ENCODE results near the gene CDC5L. TPM values are rescaled to one million over a fixed set of nuclear protein-coding genes. Genes with fewer than 3 reads are reported as not detected.

The CDC5L gene
- polyA plus RNA-seq, 1 donor from 2014 or later: 16.0 TPM

DNA sequence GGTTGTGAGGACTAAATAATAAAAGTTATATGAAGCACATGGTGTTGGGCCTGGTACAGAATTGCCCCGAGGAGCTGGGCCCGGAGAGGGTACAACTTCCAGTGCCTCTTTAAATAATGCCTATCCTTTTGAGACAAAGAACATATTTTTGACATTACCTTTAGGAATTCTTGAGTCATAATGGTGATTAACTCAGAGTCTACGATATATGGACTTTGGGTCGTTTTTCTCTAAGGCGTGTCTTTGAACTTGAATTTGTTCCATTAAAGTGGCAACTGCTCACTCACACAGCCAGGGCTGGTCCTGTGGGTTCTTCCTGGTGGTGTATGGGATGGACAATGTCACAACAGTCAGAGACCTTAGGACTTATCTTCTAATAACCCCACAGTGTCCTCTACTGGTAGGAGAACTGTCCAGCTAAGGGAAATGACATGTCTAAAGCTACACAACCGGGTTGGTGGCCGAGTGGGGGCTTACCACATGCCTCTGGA is 106.5 kb downstream of the CDC5L start:
- H3K4me3 Mint-ChIP-seq: no peak overlapping the region
- H3K4me1 Mint-ChIP-seq: no peaks in the 10 kb centered on the region
- peaks cover 0 to 3% (median 0%) of the 10 kb centered on the region in 3 donors for H3K9me3 Mint-ChIP-seq
- peaks cover 3% of the 10 kb centered on the region for H3K36me3 Mint-ChIP-seq
- H3K27ac Mint-ChIP-seq: no peak overlapping the region
- H3K27me3 Mint-ChIP-seq: peaks cover 19% of the 10 kb centered on the region

DNA sequence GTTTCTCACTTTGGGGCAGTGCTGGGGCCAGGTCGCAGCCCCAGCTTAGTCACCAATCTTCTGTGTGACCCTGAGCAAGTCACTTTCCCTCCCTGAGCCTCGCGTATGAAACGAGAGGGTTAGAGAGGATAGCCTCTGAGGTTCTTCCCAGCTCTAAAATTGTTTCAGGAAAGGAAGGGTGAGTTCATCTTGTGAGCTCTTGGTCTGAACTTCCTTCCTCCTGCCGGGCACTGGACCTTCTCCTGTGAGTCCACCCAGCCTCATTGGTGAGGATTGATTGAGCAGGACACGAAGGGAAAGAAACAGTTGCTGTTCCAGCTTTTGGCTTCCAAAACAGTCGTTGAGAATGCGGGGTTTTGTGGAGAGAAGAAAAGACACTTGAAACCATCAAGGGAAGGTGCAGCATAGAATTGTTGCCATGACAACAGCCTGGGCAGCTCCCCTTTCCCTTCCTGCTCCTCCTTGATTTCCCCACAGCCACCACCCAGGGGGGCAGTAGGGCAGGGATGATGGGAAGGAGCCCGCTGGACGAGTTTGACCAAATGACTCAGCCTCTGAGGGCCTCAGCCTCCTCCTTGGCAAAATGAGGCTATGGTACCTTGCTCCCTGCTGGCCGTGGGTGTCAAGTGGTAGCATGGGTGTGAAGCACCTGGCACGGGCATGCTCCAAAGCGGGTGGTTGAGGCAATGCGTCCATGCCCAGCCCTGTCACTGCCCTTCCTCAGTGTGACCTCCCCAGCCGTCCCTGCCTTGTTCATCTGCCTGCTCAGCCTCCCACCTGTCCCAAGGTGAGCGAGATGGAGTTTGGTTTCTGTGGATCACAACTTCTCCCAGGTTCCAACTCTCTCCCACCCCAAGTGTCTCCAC is 107.8 kb downstream of the CDC5L start:
- Mint-ChIP-seq H3K27me3 (peaks cover 17% of the 10 kb centered on the region), H3K9me3 (peaks cover 0 to 3% (median 0%) of the 10 kb centered on the region in 3 donors), H3K36me3 (peaks cover 3% of the 10 kb centered on the region), H3K27ac (no peak overlapping the region), H3K4me3 (no peak overlapping the region), H3K4me1 (no peaks in the 10 kb centered on the region)

DNA sequence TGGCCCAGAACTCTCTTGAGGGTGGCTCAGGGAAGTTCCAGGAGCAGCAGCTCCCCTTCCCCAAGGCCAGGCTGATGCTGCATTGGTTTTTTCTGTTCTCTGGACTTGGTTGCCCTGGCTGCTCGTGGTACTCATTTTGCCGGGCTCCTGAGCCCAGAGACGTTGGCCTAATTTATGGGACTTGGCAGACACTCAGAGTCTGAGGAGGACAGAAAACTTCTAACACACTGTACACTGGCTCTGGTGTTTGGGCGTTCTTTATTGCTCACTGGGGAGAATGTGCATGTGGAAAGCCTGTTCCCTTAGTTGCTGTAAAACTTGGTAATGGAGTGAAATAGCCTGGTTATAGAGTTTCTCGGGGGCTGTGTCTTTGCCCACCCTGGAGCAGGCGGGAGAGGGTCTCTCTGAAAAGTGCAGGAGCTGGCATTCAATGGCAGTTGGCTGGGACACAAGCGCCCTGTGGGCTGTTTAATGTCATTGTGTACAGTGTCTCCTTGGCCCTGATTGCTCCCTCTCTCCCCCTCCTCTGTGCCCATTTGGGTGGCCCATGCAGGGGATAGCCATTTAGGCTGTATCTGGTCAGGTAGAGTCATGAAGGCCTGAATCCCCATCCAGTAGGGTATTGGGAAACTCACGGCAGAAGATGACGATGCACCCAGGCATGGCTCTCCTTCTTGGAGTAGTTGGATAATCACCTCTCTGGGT is 109.3 kb downstream of the CDC5L start:
- peaks cover 17% of the 10 kb centered on the region for H3K27me3 Mint-ChIP-seq
- H3K9me3 Mint-ChIP-seq: peaks cover 0 to 3% (median 0%) of the 10 kb centered on the region in 3 donors
- H3K27ac Mint-ChIP-seq: no peak overlapping the region
- no peaks in the 10 kb centered on the region for H3K4me1 Mint-ChIP-seq
- peaks cover 3% of the 10 kb centered on the region for H3K36me3 Mint-ChIP-seq
- H3K4me3 Mint-ChIP-seq: no peak overlapping the region

DNA sequence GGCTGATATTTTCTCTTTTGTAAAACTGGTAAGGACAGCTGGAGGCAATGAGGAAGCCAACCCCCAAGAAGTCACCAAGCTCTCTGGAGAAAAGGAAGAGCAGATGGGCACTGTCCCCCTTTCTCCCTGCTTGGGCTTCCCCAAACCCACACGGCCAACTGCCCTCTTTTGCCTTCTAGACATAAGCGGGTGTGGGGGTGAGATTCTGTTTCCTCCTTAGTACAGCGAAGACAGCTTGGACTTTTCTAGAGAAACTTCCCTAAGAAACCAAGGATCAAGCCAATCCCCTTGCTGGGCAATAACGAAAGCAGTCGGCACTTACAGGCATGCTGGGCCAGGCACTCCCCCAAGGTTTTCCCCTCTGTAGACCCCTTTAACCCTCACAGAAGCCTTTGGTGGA is 110.3 kb downstream of the CDC5L start:
- peaks cover 17% of the 10 kb centered on the region for H3K27me3 Mint-ChIP-seq
- H3K27ac Mint-ChIP-seq: no peak overlapping the region
- H3K4me1 Mint-ChIP-seq: no peaks in the 10 kb centered on the region
- peaks cover 0 to 3% (median 0%) of the 10 kb centered on the region in 3 donors for H3K9me3 Mint-ChIP-seq
- no peak overlapping the region for H3K4me3 Mint-ChIP-seq
- peaks cover 3% of the 10 kb centered on the region for H3K36me3 Mint-ChIP-seq

DNA sequence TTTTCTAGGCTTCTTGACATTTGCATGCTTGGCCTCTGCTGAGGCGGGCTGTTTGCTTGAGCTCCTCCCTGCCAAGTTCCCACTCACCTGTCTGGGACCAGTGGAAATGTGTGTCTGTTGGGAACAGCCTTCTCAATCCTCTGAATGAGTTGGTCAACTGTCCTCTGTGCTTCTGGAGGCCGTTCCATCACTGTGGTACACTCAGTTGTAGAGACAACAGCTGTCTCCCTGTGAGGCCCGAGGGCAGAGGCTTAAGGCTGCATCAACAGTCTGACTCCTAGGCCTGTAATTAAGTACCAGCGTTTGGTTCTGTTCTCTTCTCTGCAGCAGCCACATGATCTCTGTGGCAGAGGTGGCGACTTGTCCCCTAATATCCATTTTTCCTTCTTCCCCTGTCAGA is 110.9 kb downstream of the CDC5L start:
- no peak overlapping the region for H3K27ac Mint-ChIP-seq
- H3K36me3 Mint-ChIP-seq: peaks cover 2% of the 10 kb centered on the region
- no peaks in the 10 kb centered on the region for H3K4me1 Mint-ChIP-seq
- H3K4me3 Mint-ChIP-seq: no peak overlapping the region
- H3K27me3 Mint-ChIP-seq: peaks cover 18% of the 10 kb centered on the region
- peaks cover 0 to 3% (median 0%) of the 10 kb centered on the region in 3 donors for H3K9me3 Mint-ChIP-seq

DNA sequence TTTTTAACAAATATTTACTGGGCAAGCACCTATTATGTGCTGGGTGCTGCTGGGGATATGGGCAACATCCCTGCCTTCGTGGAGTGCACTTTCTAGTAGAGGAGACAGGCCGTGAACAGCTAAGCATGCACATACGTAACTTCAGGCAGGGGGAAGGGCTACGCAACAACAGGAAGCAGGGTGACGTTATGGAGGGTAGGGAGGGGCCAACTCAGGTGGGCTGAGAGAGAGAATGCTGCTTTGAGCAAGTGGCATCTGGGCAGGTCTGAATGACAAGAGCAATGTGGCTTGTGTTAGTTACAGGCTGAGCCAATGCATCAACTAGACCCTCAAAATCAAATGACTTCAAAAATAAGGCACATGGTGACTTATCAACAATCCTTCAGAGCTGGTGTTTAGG is 112.1 kb downstream of the CDC5L start:
- H3K4me3 Mint-ChIP-seq: no peak overlapping the region
- no peaks in the 10 kb centered on the region for H3K4me1 Mint-ChIP-seq
- H3K9me3 Mint-ChIP-seq: peaks cover 0 to 1% (median 1%) of the 10 kb centered on the region in 3 donors
- peaks cover 17% of the 10 kb centered on the region for H3K27me3 Mint-ChIP-seq
- H3K27ac Mint-ChIP-seq: no peak overlapping the region
- H3K36me3 Mint-ChIP-seq: peaks cover 2% of the 10 kb centered on the region

Other genes starting within 250 kb of the CDC5L start
- gene CAPN11, start 228.9 kb upstream of the CDC5L start, polyA plus RNA-seq: not detected
- not detected for gene MYMX, start 170.8 kb upstream of the CDC5L start, polyA plus RNA-seq
- 5.4 TPM for gene SLC29A1, start 164.1 kb upstream of the CDC5L start, polyA plus RNA-seq
- 435 TPM for gene HSP90AB1, start 140.6 kb upstream of the CDC5L start, polyA plus RNA-seq
- 42.6 TPM for gene SLC35B2, start 130.2 kb upstream of the CDC5L start, polyA plus RNA-seq
- gene NFKBIE, start 122.2 kb upstream of the CDC5L start, polyA plus RNA-seq: 23.5 TPM
- gene TMEM151B, start 117.3 kb upstream of the CDC5L start, polyA plus RNA-seq: not detected
- 10.2 TPM for gene AARS2, start 74.4 kb upstream of the CDC5L start, polyA plus RNA-seq
- gene SPATS1, start 45.1 kb upstream of the CDC5L start, polyA plus RNA-seq: not detected

Measured in IgD-negative memory B cell (primary cell).